Stimulated activated CD8-positive, alpha-beta memory T cell treated with anti-CD3 and anti-CD28 coated beads, Interleukin-12 subunit alpha, Interleukin-12 subunit beta, amount 100 ng/mL, for 4 hours (primary cell): Measurements from ENCODE around the gene AGAP2.
"Not testable (repeated sequence)": the region's sequence is repeated elsewhere in the genome, so short reads cannot be mapped to it uniquely, and the experiment has no call there.

ENCODE experiments used
- DNase-seq: peaks from one replicate; pipeline ENCODE4 v3.0.0-alpha.2; 2020; ENCODE audit warnings: low read depth

The AGAP2 gene

DNA sequence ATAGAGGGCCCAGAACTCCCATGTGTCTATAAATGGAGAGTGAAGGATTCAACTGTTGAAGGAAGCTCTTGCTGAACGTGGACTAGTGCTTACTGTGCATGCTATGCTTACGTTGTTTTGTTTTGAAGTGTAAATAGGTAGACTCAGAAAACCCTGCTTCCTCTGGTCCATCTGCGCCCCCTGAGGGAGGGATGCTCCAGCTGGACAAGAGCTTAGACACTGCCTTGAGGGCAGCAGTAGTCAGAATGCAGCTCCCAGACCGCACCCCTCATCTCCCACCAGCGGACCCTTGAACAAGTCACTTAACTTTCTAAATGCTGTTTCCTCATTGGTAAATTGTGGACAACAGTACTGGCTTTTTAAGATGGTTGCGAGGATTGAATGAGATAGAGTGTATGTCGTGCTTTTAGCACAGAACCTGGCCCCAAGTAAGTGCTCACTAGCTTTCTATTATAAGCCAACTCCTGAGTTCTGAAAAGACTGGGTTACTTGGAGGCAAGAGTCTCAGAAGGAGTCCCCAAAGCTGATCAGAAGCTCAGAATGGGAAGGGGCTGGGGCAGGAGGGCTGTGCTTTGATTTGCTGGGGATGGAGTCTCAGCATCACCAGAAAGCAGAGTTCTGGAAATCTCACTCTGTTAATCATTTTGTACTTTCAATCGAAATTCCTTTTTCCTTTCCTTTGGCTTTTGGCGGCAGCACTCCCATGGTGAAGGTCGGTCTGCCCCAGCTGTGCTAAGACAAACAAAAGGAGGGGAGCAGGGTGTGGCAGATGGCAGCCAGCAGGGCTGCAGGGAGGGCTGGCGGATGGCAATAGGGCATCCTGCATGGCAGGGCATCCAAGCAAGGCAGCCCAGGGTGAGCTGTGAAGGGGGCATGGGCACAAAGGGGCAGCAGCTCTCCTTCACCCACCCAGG is 15.6 kb downstream of the AGAP2 start:
- no peak for DNase-seq

DNA sequence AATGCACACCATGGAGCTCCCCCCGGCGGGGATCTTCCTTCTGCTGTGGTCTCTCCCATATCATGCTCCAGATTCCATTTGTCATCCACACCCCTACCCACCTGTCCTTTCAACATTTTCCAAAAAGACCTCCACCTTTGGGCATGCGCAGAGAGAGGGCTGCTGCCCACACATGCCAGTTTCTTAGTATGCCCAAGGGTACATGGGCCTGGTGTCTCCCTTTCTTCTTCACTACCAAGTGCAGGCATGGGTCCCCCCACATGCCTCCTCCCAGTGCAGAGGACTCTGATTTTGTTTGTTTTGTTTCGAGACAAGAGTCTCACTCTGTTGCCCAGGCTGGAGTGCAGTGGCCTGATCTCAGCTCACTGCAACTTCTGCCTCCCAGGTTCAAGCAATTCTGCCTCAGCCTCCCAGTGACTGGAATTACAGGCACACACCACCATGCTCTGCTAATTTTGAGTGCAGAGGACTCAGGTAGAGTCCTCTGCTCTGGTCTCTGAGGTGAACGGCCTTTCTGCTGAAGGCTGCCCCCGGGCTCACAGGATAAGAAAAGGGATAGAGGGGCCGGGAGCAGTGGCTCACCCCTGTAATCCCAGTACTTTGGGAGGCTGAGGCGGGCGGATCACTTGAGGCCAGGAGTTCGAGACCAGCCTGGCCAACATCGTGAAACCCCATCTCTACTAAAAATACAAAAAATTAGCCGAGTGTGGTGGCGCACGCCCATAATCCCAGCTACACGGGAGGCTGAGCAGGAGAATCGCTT is 16.5 kb downstream of the AGAP2 start:
- not testable (repeated sequence) for DNase-seq

DNA sequence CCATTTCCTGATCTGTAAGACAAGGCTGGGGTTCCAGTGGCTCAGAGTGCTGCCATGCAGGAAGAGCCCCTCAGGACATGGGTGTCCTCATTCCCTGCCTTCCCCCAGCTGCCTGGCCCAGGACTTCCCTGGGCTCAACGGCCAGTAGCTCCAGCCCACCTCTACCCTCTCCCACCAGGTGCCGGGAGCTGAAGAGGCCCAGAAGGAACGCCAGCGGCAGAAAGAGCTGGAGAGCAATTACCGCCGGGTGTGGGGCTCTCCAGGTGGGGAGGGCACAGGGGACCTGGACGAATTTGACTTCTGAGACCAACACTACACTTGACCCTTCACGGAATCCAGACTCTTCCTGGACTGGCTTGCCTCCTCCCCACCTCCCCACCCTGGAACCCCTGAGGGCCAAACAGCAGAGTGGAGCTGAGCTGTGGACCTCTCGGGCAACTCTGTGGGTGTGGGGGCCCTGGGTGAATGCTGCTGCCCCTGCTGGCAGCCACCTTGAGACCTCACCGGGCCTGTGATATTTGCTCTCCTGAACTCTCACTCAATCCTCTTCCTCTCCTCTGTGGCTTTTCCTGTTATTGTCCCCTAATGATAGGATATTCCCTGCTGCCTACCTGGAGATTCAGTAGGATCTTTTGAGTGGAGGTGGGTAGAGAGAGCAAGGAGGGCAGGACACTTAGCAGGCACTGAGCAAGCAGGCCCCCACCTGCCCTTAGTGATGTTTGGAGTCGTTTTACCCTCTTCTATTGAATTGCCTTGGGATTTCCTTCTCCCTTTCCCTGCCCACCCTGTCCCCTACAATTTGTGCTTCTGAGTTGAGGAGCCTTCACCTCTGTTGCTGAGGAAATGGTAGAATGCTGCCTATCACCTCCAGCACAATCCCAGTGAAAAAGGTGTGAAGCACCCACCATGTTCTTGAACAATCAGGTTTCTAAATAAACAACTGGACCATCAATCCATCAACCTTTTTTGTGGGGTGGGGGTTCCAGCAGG is 17.6 kb downstream of the AGAP2 start:
- DNase-seq = no peak

GRCh38 chr12:57719777-57720605 is 18.6 kb downstream of the AGAP2 start:
- DNase-seq = no peak

DNA sequence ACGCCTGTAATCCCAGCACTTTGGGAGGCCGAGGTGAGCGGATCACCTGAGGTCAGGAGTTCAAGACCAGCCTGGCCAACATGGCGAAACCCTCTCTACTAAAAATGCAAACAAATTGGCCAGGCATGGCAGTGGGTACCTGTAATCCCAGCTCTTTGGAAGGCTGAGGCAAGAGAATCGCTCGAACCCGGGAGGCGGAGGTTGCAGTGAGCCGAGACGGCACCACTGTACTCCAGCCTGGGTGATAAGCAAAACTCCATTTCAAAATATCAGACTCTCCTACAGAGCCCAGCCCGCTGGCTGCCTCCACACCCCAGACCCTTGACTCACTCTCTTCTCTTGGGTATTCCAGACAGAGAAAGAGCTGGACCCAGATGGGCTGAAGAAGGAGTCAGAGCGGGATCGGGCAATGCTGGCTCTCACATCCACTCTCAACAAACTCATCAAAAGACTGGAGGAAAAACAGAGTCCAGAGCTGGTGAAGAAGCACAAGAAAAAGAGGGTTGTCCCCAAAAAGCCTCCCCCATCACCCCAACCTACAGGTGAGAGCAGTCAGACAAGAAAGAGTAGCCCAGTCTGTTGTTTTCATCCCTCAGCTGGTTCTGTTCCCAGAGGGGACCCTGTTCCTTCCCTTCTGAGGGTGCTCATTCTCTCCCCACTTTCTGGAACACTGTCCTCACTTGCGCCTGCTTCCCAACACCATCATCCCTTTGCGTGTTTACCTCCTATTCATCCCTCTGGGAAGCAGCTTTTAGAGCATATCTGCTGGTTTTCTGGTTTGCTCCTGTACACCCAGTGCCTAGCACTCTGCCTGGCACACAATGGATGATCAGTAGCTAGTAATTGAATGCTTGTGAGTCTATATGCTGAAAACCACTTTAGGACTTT is 19.7 kb downstream of the AGAP2 start:
- DNase-seq = no peak

- no peak for DNase-seq
Observed at GRCh38 chr12:57717846-57718640, 20.5 kb downstream of the AGAP2 start.

- DNase-seq = no peak
Observed at GRCh38 chr12:57717131-57717530, 21.4 kb downstream of the AGAP2 start.

DNA sequence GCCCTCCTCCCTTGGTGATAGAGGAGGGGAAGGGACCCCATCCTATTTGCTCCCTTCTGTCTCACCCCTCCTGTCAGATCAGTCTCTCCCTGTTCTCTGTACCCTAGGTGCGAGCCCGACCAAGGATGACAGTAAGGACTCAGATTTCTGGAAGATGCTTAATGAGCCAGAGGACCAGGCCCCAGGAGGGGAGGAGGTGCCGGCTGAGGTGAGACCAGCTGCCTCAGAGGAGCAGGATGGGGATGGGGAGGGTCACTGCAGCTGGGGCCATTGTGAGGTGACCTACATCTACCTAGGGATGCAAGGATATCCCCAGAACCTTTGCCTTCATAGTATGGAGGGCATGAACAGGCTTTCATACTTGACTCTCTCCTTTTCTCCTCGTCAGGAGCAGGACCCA is 22.2 kb downstream of the AGAP2 start:
- DNase-seq = no peak

DNA sequence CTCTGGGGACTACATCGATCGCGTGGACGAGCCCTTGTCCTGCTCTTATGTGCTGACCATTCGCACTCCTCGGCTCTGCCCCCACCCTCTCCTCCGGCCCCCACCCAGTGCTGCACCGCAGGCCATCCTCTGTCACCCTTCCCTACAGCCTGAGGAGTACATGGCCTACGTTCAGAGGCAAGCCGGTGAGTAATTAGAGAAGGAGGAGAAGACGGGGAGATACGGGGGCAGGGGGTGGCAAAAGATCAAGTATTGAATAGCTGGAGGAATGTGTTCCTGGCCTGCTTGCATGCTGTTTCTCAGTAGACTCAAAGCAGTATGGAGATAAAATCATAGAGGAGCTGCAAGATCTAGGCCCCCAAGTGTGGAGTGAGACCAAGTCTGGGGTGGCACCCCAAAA is 22.8 kb downstream of the AGAP2 start:
- no peak for DNase-seq

DNA sequence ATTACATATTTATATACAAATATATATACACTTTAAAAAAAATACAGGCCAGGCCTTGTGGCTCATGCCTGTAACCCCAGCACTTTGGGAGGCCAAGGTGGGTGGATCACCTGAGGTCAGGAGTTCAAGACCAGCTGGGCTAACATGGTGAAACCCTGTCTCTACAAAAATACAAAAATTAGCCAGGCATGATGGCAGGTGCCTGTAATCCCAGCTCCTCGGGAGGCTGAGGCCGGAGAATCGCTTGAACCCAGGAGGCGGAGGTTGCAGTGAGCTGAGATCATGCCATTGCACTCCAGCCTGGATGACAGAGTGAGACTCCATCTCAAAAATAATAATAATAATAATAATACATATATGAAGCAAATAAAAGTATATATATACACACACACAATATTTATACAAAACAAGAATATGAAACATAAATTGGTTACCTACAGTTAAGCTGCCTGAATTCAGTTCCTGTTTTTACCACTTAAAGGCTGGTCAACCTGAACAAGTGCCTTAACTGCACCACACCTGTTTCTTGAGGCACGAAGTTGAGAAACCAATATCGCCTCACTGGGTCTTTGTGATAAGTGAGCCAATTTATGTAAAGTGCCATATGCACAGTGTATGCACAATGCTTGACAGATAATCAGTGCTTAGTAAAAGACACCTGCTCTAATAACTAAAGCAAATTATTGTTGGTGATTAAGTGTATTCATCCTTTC is 23.4 kb downstream of the AGAP2 start:
- not testable (repeated sequence) for DNase-seq

DNA sequence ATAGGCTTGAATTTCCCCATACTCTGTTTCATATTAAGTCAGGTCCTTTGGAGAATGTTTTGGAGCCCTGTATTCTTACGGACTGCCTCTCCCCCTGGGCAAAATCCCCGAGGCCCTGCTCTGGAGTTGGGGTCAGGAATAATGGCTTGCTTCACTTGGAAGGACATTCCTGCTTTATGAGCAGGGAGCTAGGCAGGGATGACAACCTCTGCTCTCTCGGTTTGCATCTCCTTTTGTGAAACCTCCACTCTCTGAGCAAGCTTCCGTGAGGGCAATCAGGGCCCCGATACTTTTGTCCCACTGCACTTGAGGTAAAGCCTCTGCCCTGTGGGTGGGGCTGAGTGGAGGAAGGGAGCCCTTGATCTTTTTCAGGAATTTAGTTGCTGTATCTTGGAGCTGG is 25.3 kb downstream of the AGAP2 start:
- DNase-seq = no peak

DNA sequence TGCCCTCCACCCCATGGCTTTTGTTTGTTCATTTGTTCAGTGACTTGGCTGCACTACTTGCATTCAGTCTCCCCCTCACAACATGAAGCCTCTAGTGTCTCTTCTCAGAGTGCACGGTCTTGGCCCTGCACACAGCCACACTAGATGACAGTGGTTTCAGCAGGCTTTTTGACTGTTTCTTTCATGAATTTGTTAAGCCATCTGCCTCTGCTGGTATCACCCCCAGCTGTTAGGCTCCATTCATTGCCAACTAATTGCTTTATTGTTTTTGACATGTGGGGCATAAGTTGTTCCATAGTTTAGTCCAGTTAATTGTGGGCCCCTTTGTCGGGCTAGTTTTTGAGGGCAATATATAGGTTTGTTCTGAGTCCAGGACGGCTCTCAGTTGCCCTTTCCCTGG is 25.8 kb downstream of the AGAP2 start:
- no peak for DNase-seq

- DNase-seq = no peak
Observed at GRCh38 chr12:57708296-57708695, 30.2 kb downstream of the AGAP2 start.

- no peak for DNase-seq
Observed at GRCh38 chr12:57707250-57707649, 31.3 kb downstream of the AGAP2 start.

DNA sequence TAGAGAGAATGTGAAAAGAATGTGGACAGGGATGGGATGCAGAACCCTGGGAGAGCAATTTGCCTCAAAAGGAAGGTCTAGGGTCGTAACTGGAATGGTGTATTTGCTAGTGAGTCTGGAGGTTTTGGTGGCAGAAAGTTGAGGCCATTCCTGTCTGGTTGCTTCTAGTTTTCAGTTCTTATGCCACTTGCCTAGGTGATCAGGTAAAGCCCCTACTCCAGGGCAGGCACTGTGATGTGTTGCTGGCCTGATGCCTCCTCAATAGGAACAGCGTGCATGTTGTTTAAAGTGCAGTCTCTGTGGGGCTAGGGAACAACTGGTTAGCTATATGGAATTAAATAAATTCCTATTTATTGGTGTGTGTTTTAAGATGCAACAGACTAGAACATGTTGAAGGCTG is 38.2 kb downstream of the AGAP2 start:
- no peak for DNase-seq

- no peak for DNase-seq
Observed at GRCh38 chr12:57698414-57698813, 40.1 kb downstream of the AGAP2 start.

GRCh38 chr12:57697076-57697475 is 41.5 kb downstream of the AGAP2 start:
- no peak for DNase-seq

GRCh38 chr12:57695770-57696432 is 42.6 kb downstream of the AGAP2 start:
- DNase-seq = no peak
